ENCODE measurements around the gene PLEKHN1.
"Not testable (repeated sequence)": the region's sequence is repeated elsewhere in the genome, so short reads cannot be mapped to it uniquely, and the experiment has no call there.

PLEKHN1 gene

DNA sequence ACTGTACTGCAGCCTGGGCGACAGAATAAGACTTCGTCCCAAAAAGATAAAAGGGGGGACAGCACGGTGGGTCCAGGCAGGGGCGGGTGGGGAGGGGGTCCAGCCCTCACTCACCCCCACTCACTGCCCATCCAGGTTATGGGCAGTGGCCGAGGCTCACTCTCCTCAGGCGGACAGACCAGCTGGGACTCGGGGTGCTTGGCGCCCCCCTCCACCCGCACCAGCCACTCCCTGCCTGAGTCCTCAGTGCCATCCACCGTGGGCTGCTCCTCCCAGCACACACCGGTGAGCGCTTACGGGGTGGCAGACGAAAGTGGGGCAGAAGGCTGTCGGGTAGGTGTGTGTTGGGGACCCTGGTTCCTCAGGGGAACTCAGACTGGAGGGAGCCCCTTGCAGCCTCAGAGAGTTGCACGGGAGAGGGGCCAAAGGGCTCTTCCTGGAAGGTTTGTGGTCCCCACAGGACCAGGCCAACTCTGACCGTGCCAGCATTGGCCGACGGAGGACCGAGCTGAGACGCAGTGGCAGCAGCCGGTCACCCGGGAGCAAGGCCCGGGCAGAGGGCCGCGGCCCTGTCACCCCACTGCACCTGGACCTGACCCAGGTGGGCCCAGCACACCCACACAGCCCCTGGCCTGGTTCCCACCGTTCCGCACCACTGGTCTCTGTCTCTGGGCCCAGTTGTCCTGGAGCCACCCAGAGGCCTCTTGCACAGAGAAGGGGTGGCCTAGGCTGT, 6.6 kb downstream of the PLEKHN1 start:
- H3K27ac ChIP-seq, result no peak overlapping the region
- TF ChIP-seq, protein P1, sequence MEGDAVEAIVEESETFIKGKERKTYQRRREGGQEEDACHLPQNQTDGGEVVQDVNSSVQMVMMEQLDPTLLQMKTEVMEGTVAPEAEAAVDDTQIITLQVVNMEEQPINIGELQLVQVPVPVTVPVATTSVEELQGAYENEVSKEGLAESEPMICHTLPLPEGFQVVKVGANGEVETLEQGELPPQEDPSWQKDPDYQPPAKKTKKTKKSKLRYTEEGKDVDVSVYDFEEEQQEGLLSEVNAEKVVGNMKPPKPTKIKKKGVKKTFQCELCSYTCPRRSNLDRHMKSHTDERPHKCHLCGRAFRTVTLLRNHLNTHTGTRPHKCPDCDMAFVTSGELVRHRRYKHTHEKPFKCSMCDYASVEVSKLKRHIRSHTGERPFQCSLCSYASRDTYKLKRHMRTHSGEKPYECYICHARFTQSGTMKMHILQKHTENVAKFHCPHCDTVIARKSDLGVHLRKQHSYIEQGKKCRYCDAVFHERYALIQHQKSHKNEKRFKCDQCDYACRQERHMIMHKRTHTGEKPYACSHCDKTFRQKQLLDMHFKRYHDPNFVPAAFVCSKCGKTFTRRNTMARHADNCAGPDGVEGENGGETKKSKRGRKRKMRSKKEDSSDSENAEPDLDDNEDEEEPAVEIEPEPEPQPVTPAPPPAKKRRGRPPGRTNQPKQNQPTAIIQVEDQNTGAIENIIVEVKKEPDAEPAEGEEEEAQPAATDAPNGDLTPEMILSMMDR (conservative IDR thresholded peaks at IDR 0.05), result no peak

DNA sequence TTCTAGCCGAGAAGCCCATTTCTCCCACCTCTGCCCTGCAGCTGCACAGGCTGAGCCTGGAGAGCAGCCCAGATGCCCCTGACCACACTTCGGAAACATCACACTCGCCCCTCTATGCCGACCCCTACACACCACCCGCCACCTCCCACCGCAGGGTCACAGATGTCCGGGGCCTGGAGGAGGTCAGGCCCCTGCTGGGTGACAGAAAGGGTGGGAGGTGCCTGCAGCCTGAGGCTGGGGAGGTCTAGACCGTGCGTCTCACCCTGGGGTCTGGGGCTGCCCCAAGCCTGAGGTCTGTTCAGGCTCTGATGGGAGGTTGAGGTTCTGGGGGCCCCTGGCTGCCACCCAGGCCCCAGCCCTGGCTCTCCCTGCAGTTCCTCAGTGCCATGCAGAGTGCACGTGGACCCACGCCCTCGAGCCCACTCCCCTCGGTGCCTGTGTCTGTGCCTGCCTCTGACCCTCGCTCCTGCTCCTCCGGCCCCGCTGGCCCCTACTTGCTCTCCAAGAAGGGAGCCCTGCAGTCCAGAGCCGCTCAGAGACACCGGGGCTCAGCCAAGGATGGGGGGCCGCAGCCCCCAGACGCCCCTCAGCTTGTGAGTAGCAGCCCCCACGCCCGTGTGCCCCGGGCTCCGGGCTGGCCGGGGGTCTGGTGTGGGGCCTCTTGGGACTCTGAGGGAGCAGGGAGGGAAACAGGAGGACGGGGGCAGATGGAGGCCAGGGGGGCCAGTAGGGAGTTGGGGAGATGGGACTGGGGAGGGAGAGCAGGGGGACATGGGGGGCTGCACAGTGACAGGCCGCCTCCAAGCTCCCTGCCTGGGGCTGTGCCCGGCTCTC, 7.4 kb downstream of the PLEKHN1 start:
- TF ChIP-seq, protein P1 (conservative IDR thresholded peaks at IDR 0.05), result no peak
- H3K27ac ChIP-seq, result no peak overlapping the region

DNA sequence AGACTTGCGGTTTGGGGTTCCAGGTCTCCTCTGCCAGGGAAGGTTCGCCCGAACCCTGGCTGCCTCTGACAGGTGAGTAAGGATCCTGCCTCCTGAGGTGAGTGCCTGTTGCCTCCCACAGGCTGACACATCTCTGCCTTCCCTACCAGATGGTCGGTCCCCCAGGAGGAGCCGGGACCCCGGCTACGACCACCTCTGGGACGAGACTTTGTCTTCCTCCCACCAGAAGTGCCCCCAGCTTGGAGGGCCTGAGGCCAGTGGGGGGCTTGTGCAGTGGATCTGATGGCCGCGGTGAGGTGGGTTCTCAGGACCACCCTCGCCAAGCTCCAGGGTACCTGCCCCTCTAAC, 8.0 kb downstream of the PLEKHN1 start:
- 0 out of 2 replicates have a peak overlapping the region, but pooled peaks have one; percentile 91 for H3K27ac ChIP-seq
- TF ChIP-seq, protein P1 (conservative IDR thresholded peaks at IDR 0.05), result no peak

DNA sequence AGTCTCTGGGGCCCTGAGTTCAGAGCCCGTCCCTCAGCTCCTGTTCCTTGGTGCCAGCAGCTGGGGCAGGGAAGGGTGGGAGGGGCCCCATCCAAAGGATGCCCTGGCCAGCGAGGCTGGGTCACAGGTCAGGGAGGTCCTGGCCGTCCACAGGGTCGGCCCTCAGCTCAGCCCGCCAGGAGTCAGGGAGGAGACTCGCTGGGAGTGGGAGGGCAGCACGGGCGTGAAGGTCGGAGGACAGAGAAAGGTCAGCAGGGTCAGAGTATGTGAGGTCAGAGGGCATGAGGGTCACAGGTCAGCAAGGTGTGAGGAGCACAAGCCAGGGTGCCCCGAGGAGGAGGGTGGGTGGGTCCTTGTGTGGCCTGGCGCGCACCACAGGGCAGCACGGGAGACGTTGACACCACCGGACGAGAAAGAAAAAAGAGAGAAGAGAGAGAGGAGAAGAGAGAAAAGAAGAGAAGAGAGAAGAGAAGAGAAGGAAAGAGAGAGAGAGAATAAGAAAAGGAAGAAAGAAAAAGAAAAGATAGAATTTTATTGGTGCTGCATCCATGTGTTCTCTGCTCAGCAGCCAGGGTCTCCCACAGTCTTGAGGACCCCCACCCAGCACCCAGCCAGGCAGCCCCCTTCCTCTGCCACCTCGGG, 8.5 kb downstream of the PLEKHN1 start:
- TF ChIP-seq, protein P1 (conservative IDR thresholded peaks at IDR 0.05), result no peak
- H3K27ac ChIP-seq, result peak overlapping the region; percentile 91

DNA sequence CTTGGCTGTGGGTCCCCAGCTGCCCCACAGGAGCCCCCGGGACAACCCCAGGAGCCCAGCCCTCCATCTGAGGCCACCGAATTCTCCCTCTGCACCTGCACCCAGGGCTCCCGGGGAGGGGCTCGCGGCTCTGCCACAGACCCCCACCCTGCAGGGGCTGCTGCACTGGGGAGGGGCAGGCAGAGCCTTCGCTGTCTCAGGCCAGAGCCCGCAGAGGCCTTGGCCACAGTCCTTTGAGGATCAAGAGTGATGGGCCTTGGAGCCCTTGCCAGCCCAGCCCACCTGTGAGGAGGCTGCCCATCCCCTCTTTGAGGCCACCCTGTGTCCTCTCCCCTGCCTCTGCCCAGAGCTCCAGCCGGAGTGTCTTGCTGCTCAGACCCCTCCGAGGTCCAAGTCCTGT, 9.1 kb downstream of the PLEKHN1 start:
- H3K27ac ChIP-seq, result peak overlapping the region; percentile 91
- TF ChIP-seq, protein P1 (conservative IDR thresholded peaks at IDR 0.05), result no peak

DNA sequence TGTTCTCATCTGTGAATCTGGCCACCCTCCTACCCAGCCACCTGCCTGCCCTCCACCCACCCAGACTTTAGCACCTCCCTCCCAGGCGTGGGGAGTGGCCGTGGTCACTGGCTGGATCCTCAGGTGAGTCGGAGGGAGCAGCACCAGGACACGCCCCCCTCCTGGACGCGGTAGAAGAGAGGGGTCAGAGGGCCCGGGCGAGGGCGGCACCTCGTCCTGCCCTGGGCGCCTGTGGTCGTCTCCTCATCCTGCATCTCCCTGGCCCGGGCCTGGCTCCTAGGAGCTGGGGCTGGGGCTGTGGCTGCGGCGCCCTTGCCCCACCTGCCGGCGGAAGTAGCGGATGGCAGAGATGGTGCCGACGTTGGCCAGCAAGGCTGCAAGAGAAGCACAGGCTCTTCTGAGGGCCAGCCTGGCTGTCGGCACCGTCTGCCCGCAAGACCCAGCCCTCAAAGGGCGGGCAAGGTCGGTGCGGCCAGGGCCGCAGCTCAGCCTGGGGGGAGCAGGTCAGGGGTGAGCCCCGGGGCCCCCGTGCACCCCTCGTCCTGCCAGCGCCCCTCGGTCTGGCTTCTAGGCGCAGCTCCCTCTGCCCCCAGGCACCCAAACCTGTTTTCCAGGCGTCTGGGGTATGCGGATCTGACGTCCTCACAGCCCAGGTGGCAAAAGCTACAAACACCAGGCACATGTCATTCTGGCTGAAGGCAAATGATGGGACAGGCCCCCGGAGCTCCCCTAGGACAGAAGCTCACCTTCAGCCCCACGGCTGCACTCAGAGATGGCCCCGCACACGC, 9.8 kb downstream of the PLEKHN1 start:
- peak overlapping the region; percentile 91 for H3K27ac ChIP-seq
- TF ChIP-seq, protein P1 (conservative IDR thresholded peaks at IDR 0.05), result peak; percentile 68

DNA sequence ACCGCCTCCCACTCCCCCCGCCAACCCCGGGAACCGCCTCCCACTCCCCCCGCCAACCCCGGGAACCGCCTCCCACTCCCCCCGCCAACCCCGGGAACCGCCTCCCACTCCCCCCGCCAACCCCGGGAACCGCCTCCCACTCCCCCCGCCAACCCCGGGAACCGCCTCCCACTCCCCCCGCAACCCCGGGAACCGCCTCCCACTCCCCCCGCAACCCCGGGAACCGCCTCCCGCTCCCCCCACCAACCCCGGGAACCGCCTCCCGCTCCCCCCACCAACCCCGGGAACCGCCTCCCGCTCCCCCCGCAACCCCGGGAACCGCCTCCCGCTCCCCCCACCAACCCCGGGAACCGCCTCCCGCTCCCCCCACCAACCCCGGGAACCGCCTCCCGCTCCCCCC, 10.5 kb downstream of the PLEKHN1 start:
- H3K27ac ChIP-seq, result not testable (repeated sequence)
